HEK293 (cell line): ENCODE results near the gene SPPL2C.

Source experiments
- CTCF ChIP-seq: fragments of 450-650 bp; formaldehyde crosslinking; IDR thresholded peaks from 2 replicates; pipeline ENCODE4 v1.5.1; 2016; ENCODE audit warnings: missing biosample characterization, missing genetic modification characterization
- SETDB1 ChIP-seq: IDR thresholded peaks from one replicate; pipeline ENCODE4 v1.6.1; 2017; ENCODE audit warnings: mild to moderate bottlenecking, low read length, moderate library complexity, mixed read lengths; ENCODE audit not compliant: insufficient read length
- WT1 ChIP-seq: fragments of 450-650 bp; formaldehyde crosslinking; IDR thresholded peaks from 2 replicates; pipeline ENCODE4 v1.5.1; 2016; ENCODE audit warnings: missing biosample characterization, missing genetic modification characterization
- ZBTB1 ChIP-seq: fragments of 450-650 bp; formaldehyde crosslinking; IDR thresholded peaks from 2 replicates; pipeline ENCODE4 v1.5.1; 2016; ENCODE audit warnings: missing biosample characterization, missing genetic modification characterization
- ZFHX2 ChIP-seq: fragments of 450-650 bp; formaldehyde crosslinking; conservative IDR thresholded peaks from 2 replicates; pipeline ENCODE4 v1.5.1; 2016; ENCODE audit warnings: missing biosample characterization, missing genetic modification characterization
- ZNF132 ChIP-seq: fragments of 450-650 bp; formaldehyde crosslinking; IDR thresholded peaks from 2 replicates; pipeline ENCODE4 v1.5.1; 2017; ENCODE audit warnings: missing biosample characterization, missing genetic modification characterization, borderline replicate concordance
- ZNF19 ChIP-seq: fragments of 450-650 bp; formaldehyde crosslinking; IDR thresholded peaks from 2 replicates; pipeline ENCODE4; 2016; ENCODE audit warnings: missing biosample characterization, missing genetic modification characterization, low read depth
- ZNF311 ChIP-seq: fragments of 450-650 bp; formaldehyde crosslinking; IDR thresholded peaks from 2 replicates; pipeline ENCODE4 v1.5.1; 2017; ENCODE audit warnings: missing biosample characterization, missing genetic modification characterization, borderline replicate concordance
- ZNF544 ChIP-seq: fragments of 450-650 bp; formaldehyde crosslinking; IDR thresholded peaks from 2 replicates; pipeline ENCODE4 v1.5.0; 2017; ENCODE audit warnings: missing biosample characterization, missing genetic modification characterization
- ZNF596 ChIP-seq: fragments of 450-650 bp; IDR thresholded peaks from 2 replicates; pipeline ENCODE4 v1.5.0; 2018; ENCODE audit warnings: missing biosample characterization, mild to moderate bottlenecking, missing genetic modification characterization, moderate library complexity
- ZNF624 ChIP-seq: fragments of 450-650 bp; formaldehyde crosslinking; IDR thresholded peaks from 2 replicates; pipeline ENCODE4 v1.5.1; 2017; ENCODE audit warnings: missing biosample characterization, missing genetic modification characterization
- TF ChIP-seq, protein P1 (sequence below): fragments of 450-650 bp; formaldehyde crosslinking; IDR thresholded peaks from 2 replicates; pipeline ENCODE4 v1.5.1; 2016; ENCODE audit warnings: missing biosample characterization, missing genetic modification characterization, low read depth

DNA sequence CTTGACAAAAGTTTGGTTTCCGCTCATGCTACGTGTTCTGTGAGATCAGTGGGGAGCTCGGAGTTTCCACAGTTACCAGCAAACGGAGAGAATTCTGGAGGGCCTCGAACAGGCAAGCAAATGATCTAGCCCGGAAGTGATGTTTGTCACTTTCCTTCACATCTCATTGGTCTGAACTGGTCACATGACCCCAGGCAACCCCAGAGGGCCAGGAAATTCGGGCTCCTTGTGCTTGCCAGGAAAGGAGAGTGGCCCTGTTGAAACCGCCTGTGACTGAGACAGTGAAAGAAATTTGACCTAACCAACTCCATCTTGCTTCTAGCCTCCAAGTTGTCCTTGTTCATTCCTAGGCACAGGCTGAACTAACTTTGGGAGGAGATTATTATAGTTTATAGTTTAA lies 23.0 kb downstream of the SPPL2C start:
- no peak for TF ChIP-seq CTCF (tag by site-specific recombination)
- no peak for TF ChIP-seq ZNF132
- TF ChIP-seq ZNF544 (tag by site-specific recombination), result no peak
- TF ChIP-seq, protein P1, sequence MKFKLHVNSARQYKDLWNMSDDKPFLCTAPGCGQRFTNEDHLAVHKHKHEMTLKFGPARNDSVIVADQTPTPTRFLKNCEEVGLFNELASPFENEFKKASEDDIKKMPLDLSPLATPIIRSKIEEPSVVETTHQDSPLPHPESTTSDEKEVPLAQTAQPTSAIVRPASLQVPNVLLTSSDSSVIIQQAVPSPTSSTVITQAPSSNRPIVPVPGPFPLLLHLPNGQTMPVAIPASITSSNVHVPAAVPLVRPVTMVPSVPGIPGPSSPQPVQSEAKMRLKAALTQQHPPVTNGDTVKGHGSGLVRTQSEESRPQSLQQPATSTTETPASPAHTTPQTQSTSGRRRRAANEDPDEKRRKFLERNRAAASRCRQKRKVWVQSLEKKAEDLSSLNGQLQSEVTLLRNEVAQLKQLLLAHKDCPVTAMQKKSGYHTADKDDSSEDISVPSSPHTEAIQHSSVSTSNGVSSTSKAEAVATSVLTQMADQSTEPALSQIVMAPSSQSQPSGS, result no peak
- TF ChIP-seq ZBTB1, result no peak
- no peak for TF ChIP-seq SETDB1
- TF ChIP-seq ZNF19 (tag by site-specific recombination), result no peak
- no peak for TF ChIP-seq ZNF624 (tag by site-specific recombination)
- no peak for TF ChIP-seq WT1 (tag by site-specific recombination)
- no peak for TF ChIP-seq ZNF311 (tag by site-specific recombination)
- TF ChIP-seq ZFHX2, result no peak
- no peak for TF ChIP-seq ZNF596
